K562 (cell line): ENCODE measurements around the gene BAIAP2. TPM values are rescaled to one million over a fixed set of nuclear protein-coding genes. Genes with fewer than 3 reads are reported as not detected.

Experiments used
- ATAC-seq: fragments of 200-7000 bp; cut with Tn5 transposase; 3 replicates; pipeline ENCODE4 v1.9.1; 2020; ENCODE audit warnings: moderate library complexity
- BruUV-seq: library from RNA; stranded (reverse); fragments of 400-500 nt; replicated peaks from 2 replicates; lab custom pipeline; 2021; lab: Mats Ljungman, UMichigan
- CTCF ChIA-PET: fragments of 300-600 bp; formaldehyde crosslinking; extraction: SDS; loops from one replicate; lab custom pipeline; 2021; ENCODE audit warnings: low intra/inter-chr PET ratio; lab: Yijun Ruan, JAX
- POLR2A ChIA-PET: fragments of 300-600, 350-650 bp; sonication (Branson Sonifier 250); formaldehyde crosslinking; extraction: SDS; loops from one replicate; lab custom pipeline; 2021; ENCODE audit warnings: antibody characterized with exemption, inconsistent platforms; lab: Yijun Ruan, JAX
- DNase-seq, 4 experiments: peaks; one replicate each; pipeline versions ENCODE4 v3.0.0 to v3.0.0-alpha.2; 2011 to 2018; ENCODE audit warnings: low spot score in 3 of 4, mixed read lengths in 3 of 4; ENCODE audit errors: extremely low read depth in 1 of 4
- FAIRE-seq: peaks from 2 replicates; lab custom pipeline; 2011; peaks lifted over from hg19 to GRCh38; lab: Jason Lieb, UNC
- H2AFZ ChIP-seq: 2 replicates; pipeline ENCODE4 v1.6.0; 2011; ENCODE audit warnings: low read depth, low read length, control low read depth, inconsistent platforms
- H3K27ac ChIP-seq: fragments of 200-600 bp; 3 replicates; pipeline ENCODE4 v1.8.0; 2011; ENCODE audit warnings: low read depth, mild to moderate bottlenecking, control low read depth, inconsistent platforms, low read length, moderate library complexity, mixed read lengths; ENCODE audit errors: extremely low read depth
- H3K27me3 ChIP-seq, 2 experiments: fragments of 300-600 bp in 1 of 2; 2 replicates in 1 of 2; 3 replicates in 1 of 2; pipeline versions ENCODE4 v1.6.0 to v1.8.0; 2011; ENCODE audit warnings: inconsistent platforms in 2 of 2, low read length in 2 of 2, mild to moderate bottlenecking in 1 of 2, mixed read lengths in 1 of 2, moderate library complexity in 1 of 2; ENCODE audit not compliant: control insufficient read depth in 2 of 2, insufficient read depth in 2 of 2
- H3K36me3 ChIP-seq: fragments of 300-600 bp; 3 replicates; pipeline ENCODE4 v1.8.0; 2011; ENCODE audit warnings: mild to moderate bottlenecking, low read length, inconsistent platforms; ENCODE audit not compliant: control insufficient read depth, insufficient read depth
- H3K4me1 ChIP-seq, 2 experiments: fragments of 200-600 bp in 1 of 2; replicated peaks in 1 of 2; 2 replicates in 1 of 2; 3 replicates in 1 of 2; pipeline versions ENCODE4 v1.5.1 to v1.8.0; 2011; ENCODE audit warnings: inconsistent platforms in 2 of 2, low read length in 2 of 2, mild to moderate bottlenecking in 1 of 2, mixed read lengths in 1 of 2, moderate library complexity in 1 of 2; ENCODE audit not compliant: control insufficient read depth in 2 of 2, insufficient read depth in 2 of 2
- H3K4me2 ChIP-seq: 2 replicates; pipeline ENCODE4 v1.6.1; 2011; ENCODE audit warnings: low read length, control low read depth, inconsistent platforms, mixed read lengths; ENCODE audit not compliant: insufficient read depth
- H3K4me3 ChIP-seq: fragments of 200-600 bp; sonication (generic), shearing (Covaris generic); 2 replicates; pipeline ENCODE4 v1.5.1; 2016; ENCODE audit warnings: control low read depth, inconsistent platforms
- H3K79me2 ChIP-seq: fragments of 200-600 bp; 3 replicates; pipeline ENCODE4 v1.8.0; 2011; ENCODE audit warnings: low read length, inconsistent platforms; ENCODE audit not compliant: control insufficient read depth, insufficient read depth
- H3K9ac ChIP-seq, 2 experiments: 2 replicates each; pipeline versions ENCODE4 v1.6.0 to v1.6.1; 2011; ENCODE audit warnings: low read depth in 2 of 2, low read length in 2 of 2, control low read depth in 1 of 2, inconsistent platforms in 1 of 2, mild to moderate bottlenecking in 1 of 2, mixed read lengths in 1 of 2; ENCODE audit not compliant: insufficient read depth in 1 of 2
- H3K9me1 ChIP-seq: one replicate; pipeline ENCODE4 v1.6.0; 2011; ENCODE audit warnings: inconsistent platforms, mild to moderate bottlenecking, low read length, moderate library complexity; ENCODE audit not compliant: control insufficient read depth, insufficient read depth
- H3K9me3 ChIP-seq: replicated peaks from 2 replicates; pipeline ENCODE4 v1.5.1; 2011; ENCODE audit warnings: low read depth, low read length, inconsistent platforms; ENCODE audit not compliant: control insufficient read depth, insufficient read depth
- H4K20me1 ChIP-seq: replicated peaks from 2 replicates; pipeline ENCODE4 v1.6.1; 2011; ENCODE audit warnings: low read length, inconsistent platforms, mixed read lengths; ENCODE audit not compliant: control insufficient read depth, insufficient read depth
- ATF6 ChIP-seq: sonication (generic); formaldehyde crosslinking; IDR thresholded peaks from 2 replicates; pipeline ENCODE4 v1.4.0; 2020; ENCODE audit warnings: mild to moderate bottlenecking, missing genetic modification reagents
- CBX1 ChIP-seq: sonication (generic); IDR thresholded peaks from 2 replicates; pipeline ENCODE4 v1.6.1; 2016; ENCODE audit warnings: antibody characterized with exemption, low read depth, mild to moderate bottlenecking
- CREB5 ChIP-seq: fragments of 250-450 bp; sonication (Bioruptor Pico); IDR thresholded peaks from 2 replicates; pipeline ENCODE4 v1.5.0; 2020; ENCODE audit warnings: mild to moderate bottlenecking
- LARP7 ChIP-seq: fragments of 450-650 bp; IDR thresholded peaks from 2 replicates; pipeline ENCODE4 v1.6.1; 2016
- MTA1 ChIP-seq: fragments of 450-650 bp; IDR thresholded peaks from 2 replicates; pipeline ENCODE4 v1.6.1; 2017; ENCODE audit warnings: borderline replicate concordance
- NCOR1 ChIP-seq: fragments of 450-650 bp; IDR thresholded peaks from 2 replicates; pipeline ENCODE4 v1.6.1; 2016; ENCODE audit warnings: mild to moderate bottlenecking, moderate library complexity
- PHF8 ChIP-seq: fragments of 200-600 bp; sonication (generic); IDR thresholded peaks from 2 replicates; pipeline ENCODE4 v1.6.1; 2012; ENCODE audit warnings: mixed run types, mild to moderate bottlenecking, inconsistent platforms, low read length, moderate library complexity, borderline replicate concordance
- SAP30 ChIP-seq: fragments of 200-600 bp; sonication (generic); IDR thresholded peaks from 2 replicates; pipeline ENCODE4 v1.6.1; 2012; ENCODE audit warnings: borderline replicate concordance, low read depth, mild to moderate bottlenecking, moderate library complexity, low read length, control low read depth, inconsistent platforms; ENCODE audit not compliant: insufficient read depth, poor library complexity, severe bottlenecking
- SMARCC2 ChIP-seq: fragments of 450-650 bp; IDR thresholded peaks from 2 replicates; pipeline ENCODE4 v1.6.1; 2017; ENCODE audit warnings: antibody characterized with exemption, moderate library complexity, mild to moderate bottlenecking, low read depth
- TAF1 ChIP-seq: IDR thresholded peaks from 2 replicates; pipeline ENCODE4 v1.6.1; 2011; ENCODE audit warnings: mild to moderate bottlenecking, low read length, moderate library complexity; ENCODE audit not compliant: insufficient read depth, control insufficient read depth, severe bottlenecking; ENCODE audit errors: extremely low read depth
- ZNF589 ChIP-seq: fragments of 200-800 bp; sonication (Bioruptor generic); IDR thresholded peaks from 2 replicates; pipeline ENCODE4 v1.6.1; 2016; ENCODE audit warnings: low read depth, missing genetic modification characterization, missing compliant biosample characterization
- ZNF639 ChIP-seq, 2 experiments: fragments of 200-800 bp in 1 of 2; sonication (Bioruptor generic) in 1 of 2; sonication (generic) in 1 of 2; formaldehyde crosslinking in 1 of 2; IDR thresholded peaks in 1 of 2; conservative IDR thresholded peaks in 1 of 2; 2 replicates each; pipeline versions ENCODE4 v1.5.0 to v1.6.1; 2016 to 2020; ENCODE audit warnings: missing compliant biosample characterization in 1 of 2, missing genetic modification characterization in 1 of 2, missing genetic modification reagents in 1 of 2
- WGBS: fragments of 100-300 bp; shearing (Covaris generic); methylation state at CpG from one replicate; pipeline ENCODE4 v1.1.6; 2016; ENCODE audit warnings: low coverage, mixed read lengths; ENCODE audit not compliant: insufficient coverage; ENCODE audit errors: missing lambda C conversion rate; 5-methylcytosine and 5-hydroxymethylcytosine counted together
- in situ Hi-C: fragments of 300-500 bp; cut with MboI; formaldehyde crosslinking; loops from 4 replicates; pipeline ENCODE4 v1.15.0; 2018; ENCODE audit warnings: inconsistent platforms, mixed read lengths
- intact Hi-C: fragments of 100-400 bp; cut with micrococcal nuclease; formaldehyde crosslinking; loops from 2 replicates; pipeline ENCODE4 v1.14.2; 2022
- polyA plus RNA-seq, 8 experiments: library from polyadenylated mRNA; depleted of rRNA in 4 of 8; stranded (reverse) in 5 of 8; unstranded in 3 of 8; fragments of >200 nt; fragmentation: Nextera tagmentation in 2 of 8; fragmentation: Illumina TruSeq in 1 of 8; extraction: Ambion mirVana in 2 of 8; extraction: Trizol in 1 of 8; gene quantifications; 2 replicates each; pipeline versions ENCODE4 v1.2.1 to v1.2.3, GENCODE V29; 2011 to 2014; ENCODE audit warnings: inconsistent platforms in 1 of 8, missing spikeins in 1 of 8
- total RNA-seq, 7 experiments: library from RNA; depleted of rRNA in 6 of 7; stranded (reverse); fragments of >200 nt in 6 of 7; fragmentation: Illumina TruSeq in 2 of 7; extraction: Trizol in 2 of 7; gene quantifications; 2 replicates each; pipeline versions ENCODE4 v1.2.1 to v1.2.3, GENCODE V29; 2011 to 2021; ENCODE audit warnings: low replicate concordance in 1 of 7

The BAIAP2 gene
- total and polyA plus RNA-seq, 9 of the 15 experiments (the other 6 are each of a cell fraction or from before 2014, with no cell fraction given), result 2.3 to 51.6 (median 18.4) TPM

GRCh38 chr17:80991645-80992076 lies 43.3 kb upstream of the BAIAP2 start, which contains the start of gene CHMP6 (continued):
- TF ChIP-seq ZNF639 (CRISPR knock-in tag; conservative IDR thresholded peaks at IDR 0.05 in 1 of 2, IDR thresholded peaks at IDR 0.05 in 1 of 2), result peak in 1 of 2 experiments; percentile 81; a peak in 2 of 4 replicates

- in situ Hi-C loops (no loop called here), intact Hi-C loops (no loop called here)
- peak in 1 of 4 experiments; percentile 72 for DNase-seq
- POLR2A ChIA-PET, result interaction anchor here (0.6 to 2.7 kb wide), 4 partner anchors 11 to 537 kb away, joined by 3 to 8 read pairs (median 6); no protein-coding TSS in a partner anchor
- Histone ChIP-seq H3K27me3 (no peaks in the 10 kb centered on the region), H2AFZ (peak overlapping the region; percentile 98; the same call in 1 of the 2 replicates), H3K36me3 (peaks cover 21% of the 10 kb centered on the region; the same call in 1 of the 3 replicates), H3K9me1 (no peaks in the 10 kb centered on the region), H3K9ac (peak overlapping the region; percentile 85 to 96), H3K4me1 (peaks cover 9 to 72% of the 10 kb centered on the region in 2 experiments; a peak in 4 of 5 replicates), H4K20me1 (no peaks in the 10 kb centered on the region), H3K4me3 (peak overlapping the region; percentile 97), H3K4me2 (peak overlapping the region; percentile 78), H3K79me2 (peaks cover 20% of the 10 kb centered on the region), H3K9me3 (no peaks in the 10 kb centered on the region), H3K27ac (peak overlapping the region; percentile 70)
- 6% methylated on average over 64 of the region's 90 CpGs for WGBS
- peak; percentile 49 for ATAC-seq
- CTCF ChIA-PET, result interaction anchor here (0.7 to 5.7 kb wide), 2 partner anchors 36 to 109 kb away, joined by 7 to 64 read pairs; no protein-coding TSS in a partner anchor
- no TSS peak for BruUV-seq
- no peak for FAIRE-seq
- TF ChIP-seq ATF6 (CRISPR knock-in tag) (no peak), CBX1 (no peak), MTA1 (no peak), SMARCC2 (no peak), SAP30 (peak; percentile 43), PHF8 (peak; percentile 30; the same call in 1 of the 2 replicates), ZNF589 (CRISPR knock-in tag) (0 out of 2 replicates have a peak, but pooled peaks have one; percentile 29), NCOR1 (no peak), CREB5 (no peak), TAF1 (peak; percentile 1), LARP7 (no peak)
Observed at GRCh38 chr17:80992077-80992947, 42.6 kb upstream of the BAIAP2 start.
